H54 (cell line): ENCODE results near the gene AAGAB.
"Not testable (repeated sequence)": the region's sequence is repeated elsewhere in the genome, so short reads cannot be mapped to it uniquely, and the experiment has no call there.

Source experiments
- DNase-seq: peaks from one replicate; pipeline ENCODE4 v3.0.0; 2011; ENCODE audit warnings: low spot score, mixed read lengths; ENCODE audit not compliant: insufficient read length
- FAIRE-seq: peaks from 3 replicates; lab custom pipeline; 2011; peaks lifted over from hg19 to GRCh38; lab: Jason Lieb, UNC
- POLR2A ChIP-seq: IDR thresholded peaks from 2 replicates; pipeline ENCODE4 v1.6.1; 2011; ENCODE audit warnings: low read depth, mild to moderate bottlenecking, low read length

AAGAB gene

DNA sequence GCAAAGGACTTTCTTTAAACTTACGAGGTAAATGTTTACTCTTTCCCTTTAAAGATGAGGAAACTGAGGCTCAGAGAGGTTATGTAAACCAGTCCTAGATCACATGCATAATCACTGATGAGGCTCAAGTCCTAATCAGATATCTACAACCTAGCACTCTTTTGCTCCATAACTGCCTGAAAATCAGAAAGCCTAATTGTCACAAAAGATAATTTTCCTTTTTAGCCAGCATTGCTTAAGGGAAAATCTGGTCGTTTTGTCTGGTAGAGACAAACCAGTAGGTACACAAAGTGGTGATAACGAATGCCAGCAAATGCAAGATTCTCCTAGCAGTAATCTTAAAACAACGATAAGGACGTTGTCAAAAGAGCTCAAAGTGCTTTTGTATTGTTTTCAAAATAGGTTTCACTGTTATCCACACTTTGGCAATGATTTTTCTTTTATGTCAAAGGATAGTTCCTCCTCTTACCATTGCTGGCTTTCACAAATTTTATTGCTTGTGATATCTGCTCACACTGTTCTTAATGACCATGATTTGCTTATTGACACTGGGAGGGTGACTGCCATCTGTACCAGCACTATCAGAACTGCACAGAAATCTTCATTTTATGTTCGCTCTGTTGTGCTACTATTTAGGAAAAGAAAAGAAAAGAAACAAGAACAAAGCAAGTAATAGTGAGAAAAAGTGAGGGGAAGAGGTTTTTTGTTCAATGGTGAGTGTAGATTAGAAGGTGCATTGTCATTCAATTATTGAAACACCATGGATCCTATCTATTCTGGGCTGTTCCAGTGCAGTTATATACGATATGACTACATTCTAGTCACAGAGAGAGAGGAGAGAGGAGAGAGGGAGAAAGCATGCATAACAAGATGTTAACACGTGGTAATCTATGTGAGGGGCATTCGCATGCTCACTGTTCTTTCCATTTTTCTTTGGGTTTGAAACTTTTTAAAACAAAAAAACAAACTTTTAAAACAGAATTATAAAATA lies 13.8 kb upstream of the AAGAB start:
- no peak for TF ChIP-seq POLR2A
- no peak for FAIRE-seq
- DNase-seq = no peak

DNA sequence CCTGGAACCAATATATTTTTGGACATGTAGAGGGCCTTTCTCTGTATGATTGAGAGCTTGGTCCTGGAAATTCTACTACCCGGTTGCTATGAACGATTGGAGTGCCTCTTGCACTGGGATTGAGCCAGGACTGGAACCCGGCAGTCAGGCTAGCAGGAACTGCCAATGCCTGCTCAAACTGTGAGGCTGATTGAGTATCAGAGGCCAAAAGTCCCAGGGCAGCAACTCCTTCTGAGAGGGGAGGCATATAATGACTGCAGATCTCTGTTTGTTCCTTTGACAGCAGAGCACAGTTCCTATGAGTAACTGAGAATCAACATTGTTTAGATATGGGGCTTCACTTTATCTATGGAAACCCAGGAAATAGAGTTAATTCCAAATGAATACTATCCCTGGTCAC lies 13.0 kb upstream of the AAGAB start:
- DNase-seq = no peak
- no peak for FAIRE-seq
- TF ChIP-seq POLR2A = no peak

DNA sequence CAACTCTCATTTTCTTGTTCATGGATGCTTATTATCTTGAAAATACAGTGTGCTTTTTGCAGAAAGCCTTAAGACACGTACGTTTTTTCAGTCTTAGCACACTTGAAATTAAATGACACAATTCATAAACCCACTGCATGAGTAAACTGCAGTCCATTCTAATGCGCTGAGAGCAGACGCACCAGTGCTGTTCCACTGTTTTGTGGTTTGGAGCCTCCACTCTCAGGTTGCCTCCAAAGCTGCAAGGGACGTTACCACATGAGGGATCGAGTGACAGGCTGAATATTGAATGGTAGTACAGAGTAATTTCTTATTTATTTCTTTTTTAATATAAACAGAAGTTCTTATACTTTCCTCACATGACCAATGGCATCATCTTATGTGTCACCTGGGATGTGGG lies 12.4 kb upstream of the AAGAB start:
- no peak for DNase-seq
- no peak for FAIRE-seq
- TF ChIP-seq POLR2A = no peak

DNA sequence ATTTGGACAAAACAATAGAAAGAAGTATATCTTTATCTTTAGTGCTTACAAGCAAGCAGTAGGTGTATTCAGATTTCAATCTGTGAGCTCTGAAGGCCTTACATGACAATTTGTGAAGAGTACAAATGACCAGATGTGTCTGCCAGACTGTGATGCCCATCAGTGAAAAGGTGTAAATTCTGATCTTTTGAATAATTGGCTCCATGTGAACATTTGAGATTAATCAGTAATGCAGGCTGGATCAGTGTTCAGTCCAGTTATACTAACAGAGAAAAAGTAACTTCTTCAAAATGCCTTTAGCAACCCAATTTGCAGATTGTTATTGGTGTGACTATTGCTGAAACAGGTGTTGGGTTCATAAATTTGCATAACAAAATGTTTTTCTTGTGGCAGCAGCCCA lies 5.3 kb upstream of the AAGAB start:
- TF ChIP-seq POLR2A = no peak
- DNase-seq = no peak
- FAIRE-seq = no peak

DNA sequence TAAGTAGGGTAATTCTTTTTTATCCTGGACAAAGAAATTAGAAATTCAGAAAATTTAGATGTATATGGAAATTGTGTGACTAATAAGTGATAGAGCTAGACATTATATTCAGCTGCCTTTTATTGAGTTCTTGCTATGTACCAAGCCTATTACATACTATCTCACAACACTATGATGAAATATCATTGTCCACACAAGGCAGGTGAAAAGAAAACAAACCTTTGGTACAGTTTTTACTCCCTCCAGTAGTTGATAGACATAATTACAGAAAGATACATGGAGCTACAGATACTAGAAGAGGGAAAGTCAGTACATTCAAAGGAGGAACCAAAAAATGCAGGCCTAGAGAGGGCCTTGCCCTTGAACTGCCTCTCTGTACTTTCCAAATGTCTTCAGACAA lies 4.9 kb upstream of the AAGAB start:
- no peak for DNase-seq
- FAIRE-seq = no peak
- TF ChIP-seq POLR2A = no peak

DNA sequence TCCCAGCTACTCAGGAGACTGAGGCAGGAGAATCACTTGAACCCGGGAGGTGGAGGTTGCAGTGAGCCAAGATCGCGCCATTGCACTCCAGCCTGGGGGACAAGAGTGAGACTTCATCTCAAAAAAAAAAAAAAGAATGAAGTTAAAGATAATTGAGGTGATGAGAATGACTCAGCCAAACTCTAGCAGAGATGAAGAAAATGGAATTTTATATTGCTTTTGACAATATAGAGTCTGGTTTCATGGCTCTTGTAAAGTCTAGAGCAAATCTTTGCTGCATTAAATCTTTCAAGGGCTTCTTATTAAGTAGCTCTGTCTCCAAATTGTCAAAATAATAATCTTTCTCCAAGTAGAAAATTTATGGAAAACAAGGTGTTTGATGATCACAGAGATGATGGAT lies 4.0 kb upstream of the AAGAB start:
- FAIRE-seq, DNase-seq: not testable (repeated sequence)

DNA sequence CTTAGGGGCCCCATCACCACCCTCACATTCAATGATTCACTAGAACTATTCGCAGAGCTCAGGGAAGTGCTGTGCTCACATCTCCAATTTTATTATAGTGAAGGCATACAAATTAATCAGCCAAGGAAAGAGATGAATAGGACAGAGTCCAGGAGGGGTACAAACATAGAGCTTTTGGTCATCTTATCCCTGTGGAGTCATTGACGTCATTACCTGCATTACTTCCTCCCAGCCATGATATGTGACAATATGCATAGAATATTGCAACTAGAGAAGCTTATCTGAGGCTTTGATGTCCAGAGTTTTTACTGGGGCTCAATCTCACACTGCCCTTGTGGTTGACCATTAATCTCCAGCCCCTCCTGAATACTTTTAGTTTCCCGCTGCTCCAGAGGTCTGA lies 1.6 kb upstream of the AAGAB start:
- DNase-seq = no peak
- no peak for TF ChIP-seq POLR2A
- FAIRE-seq = no peak

DNA sequence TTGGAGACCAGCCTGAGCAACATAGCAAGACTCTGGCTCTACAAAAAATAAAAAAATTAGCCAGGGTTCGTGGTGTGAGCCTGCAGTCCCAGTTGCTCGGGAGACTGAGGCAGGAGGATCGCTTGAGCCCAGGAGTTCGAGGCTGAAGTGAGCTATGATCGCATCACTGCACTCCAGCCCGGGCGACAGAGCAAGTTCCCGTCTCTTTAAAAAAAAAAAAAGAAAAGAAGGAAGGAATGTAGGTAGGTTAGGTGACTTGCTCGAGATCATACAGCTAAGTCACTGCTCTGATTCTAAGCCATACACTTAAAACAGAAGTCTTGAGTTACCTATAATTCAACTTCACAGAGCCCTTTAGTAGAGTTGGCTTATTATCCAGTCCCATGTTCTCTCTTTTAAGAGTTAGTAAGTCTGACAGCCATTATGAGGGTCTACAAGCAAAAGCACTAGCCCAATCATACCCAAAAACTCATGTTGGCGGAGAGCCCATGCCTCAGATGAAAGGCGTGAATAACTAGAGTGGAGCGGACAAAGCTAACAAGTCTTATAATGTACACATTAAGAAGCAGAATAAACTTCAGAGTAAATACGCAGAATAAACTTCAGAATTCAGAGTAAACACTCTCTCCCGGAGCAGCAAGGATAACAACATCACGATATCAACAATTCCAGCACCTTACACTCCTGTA lies 768 bp downstream of the AAGAB start:
- TF ChIP-seq POLR2A = no peak
- FAIRE-seq (no peak), DNase-seq (no peak)

DNA sequence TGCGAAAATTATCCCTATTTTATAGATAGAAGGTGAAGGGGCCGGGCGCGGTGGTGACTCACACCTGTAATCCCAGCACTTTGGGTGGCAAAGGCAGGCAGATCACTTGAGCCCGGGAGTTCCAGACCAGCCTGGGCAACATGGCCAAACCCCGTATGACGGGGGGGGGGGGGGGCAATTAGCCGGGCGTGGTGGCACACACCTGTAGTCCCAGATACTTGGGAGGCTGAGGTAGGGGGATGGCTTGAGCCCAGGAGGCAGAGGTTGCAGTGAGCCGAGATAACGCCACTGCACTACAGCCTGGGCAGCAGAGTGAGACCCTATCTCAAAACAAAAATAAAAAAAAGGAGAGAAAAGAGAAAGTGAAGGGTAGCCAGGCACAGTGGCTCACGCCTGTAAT lies 1.4 kb downstream of the AAGAB start:
- FAIRE-seq (no peak), DNase-seq (no peak)
- no peak for TF ChIP-seq POLR2A

DNA sequence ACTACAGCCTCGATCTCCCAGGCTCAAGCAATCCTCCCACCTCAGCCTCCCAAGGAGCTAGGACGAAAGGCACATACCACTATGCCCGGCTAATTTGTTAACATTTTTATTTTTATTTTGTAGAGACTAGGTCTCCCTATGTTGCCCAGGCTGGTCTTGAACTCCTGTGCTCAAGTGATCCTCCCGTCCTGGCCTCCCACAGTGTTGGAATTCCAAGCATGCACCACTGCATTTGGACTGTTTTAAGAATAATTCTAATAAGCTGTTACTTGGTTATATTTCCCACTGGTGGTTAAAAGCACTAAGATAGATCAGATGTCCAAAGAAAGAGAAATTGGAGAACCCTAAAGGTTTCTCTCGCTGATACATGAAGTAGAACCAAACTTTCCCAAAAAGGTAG lies 3.1 kb downstream of the AAGAB start:
- DNase-seq (no peak), FAIRE-seq (no peak)
- TF ChIP-seq POLR2A = no peak

DNA sequence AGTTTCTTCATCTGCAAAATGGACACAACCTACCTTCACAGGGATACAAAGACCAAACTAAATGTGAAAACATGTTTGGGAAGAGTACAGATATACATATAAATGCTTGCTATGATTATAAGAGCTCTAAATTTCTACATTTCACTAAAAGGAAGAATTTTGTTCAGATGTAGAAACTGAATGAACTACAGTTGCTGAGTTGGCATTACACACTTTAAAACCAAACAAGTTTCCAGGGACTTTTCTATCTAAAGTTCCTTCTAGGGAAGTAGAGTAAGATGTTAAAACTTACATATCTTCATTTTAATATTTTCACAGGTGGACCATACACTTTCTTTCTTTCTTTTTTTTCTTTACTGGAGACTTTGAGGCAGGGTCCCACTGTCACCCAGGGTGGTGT lies 4.6 kb downstream of the AAGAB start:
- FAIRE-seq (no peak), DNase-seq (no peak)
- TF ChIP-seq POLR2A = no peak

DNA sequence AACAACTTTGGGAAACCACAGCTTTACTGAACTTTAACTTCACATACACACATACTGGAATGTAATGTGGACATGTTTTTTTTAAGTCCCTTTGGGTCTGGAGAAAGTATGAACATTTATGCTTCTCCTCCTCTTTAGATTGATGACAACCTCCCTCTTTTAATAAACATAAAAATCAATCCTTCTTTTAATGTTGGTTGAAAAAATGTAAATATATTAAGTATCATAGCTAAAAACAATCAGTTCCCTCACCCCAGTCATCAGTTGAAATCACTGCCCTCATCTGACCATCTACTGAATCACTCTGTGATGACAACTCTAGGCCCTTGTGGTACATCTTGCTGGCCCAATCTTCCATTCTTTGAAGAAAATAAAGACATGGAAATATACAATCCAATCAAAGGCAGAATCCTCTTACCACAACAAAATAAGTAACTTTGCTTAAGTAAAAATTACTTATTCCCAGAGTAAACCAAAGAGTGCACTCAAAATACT lies 6.4 kb downstream of the AAGAB start:
- FAIRE-seq = no peak

DNA sequence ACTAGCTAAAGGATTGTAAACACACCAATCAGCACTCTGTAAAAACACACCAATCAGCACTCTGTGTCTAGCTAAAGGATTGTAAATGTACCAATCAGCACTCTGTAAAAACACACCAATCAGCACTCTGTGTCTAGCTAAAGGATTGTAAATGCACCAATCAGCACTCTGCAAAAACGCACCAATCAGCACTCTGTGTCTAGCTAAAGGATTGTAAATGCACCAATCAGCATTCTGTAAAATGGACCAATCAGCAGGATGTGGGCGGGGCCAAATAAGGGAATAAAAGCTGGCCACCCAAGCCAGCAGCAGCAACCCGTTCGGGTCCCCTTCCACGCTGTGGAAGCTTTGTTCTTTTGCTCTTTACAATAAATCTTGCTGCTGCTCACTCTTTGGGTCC lies 7.9 kb downstream of the AAGAB start:
- not testable (repeated sequence) for FAIRE-seq, DNase-seq

More for the DNA sequence above, 6.4 kb downstream of the AAGAB start:
- no peak for DNase-seq
- no peak for TF ChIP-seq POLR2A

DNA sequence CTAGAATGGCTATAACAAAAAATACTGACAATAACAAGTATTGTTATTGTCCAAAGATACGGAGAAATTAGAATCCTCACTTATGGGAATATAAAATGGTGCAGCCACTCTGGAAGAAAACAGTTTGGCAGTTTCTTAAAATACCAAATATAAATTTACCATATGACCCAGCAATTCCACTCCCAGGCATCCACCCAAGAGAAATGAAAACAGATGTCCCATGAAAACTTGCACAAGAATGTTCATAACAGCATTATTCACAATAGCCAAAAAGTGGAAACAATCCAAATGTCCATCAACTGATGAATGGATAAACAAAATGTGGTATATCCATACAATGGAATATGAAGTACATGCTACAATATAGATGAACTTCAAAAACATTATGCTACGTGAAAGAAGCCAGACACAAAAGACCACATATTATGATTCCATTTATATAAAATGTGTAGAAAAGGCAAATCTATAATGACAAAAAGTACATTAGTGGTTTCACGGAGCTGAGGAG lies 9.4 kb downstream of the AAGAB start:
- FAIRE-seq (no peak), DNase-seq (no peak)

More for the DNA sequence above, 9.4 kb downstream of the AAGAB start:
- TF ChIP-seq POLR2A = no peak
